Erythroblast (primary cell): ENCODE data around the gene CFAP45.

ENCODE experiments used
- DNase-seq, 2 experiments: peaks; one replicate each; lab custom pipeline; 2025; lab: John Stamatoyannopoulos, UW
- GATA1 ChIP-seq: IDR thresholded peaks from 2 replicates; pipeline ENCODE4 v1.6.1; 2011; ENCODE audit warnings: low read depth, mild to moderate bottlenecking, control low read depth, low read length, moderate library complexity
- POLR2A ChIP-seq: IDR thresholded peaks from 2 replicates; pipeline ENCODE4 v1.6.1; 2011; ENCODE audit warnings: mild to moderate bottlenecking, low read length

Gene CFAP45

DNA sequence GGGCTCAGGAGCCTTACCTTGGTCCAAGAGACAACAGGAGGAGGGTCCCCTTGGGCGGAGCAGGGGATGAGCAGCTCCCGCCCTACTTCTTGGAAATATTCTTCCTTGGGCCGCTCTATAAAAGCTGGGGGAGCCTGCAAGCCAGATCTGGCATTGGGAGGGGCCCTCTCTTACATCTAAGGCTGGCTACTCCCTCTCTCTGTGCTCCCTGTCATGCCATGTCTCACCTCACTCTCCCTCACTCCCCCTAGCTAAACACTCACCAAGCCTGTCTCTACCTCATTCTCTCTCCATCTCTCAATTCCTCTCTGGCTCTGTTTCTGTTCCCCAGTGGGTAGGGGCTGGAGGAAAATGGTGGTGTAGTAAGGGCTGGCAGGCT is 31.8 kb upstream of the CFAP45 start:
- DNase-seq = no peak
- no peak for TF ChIP-seq POLR2A
- TF ChIP-seq GATA1 = no peak

DNA sequence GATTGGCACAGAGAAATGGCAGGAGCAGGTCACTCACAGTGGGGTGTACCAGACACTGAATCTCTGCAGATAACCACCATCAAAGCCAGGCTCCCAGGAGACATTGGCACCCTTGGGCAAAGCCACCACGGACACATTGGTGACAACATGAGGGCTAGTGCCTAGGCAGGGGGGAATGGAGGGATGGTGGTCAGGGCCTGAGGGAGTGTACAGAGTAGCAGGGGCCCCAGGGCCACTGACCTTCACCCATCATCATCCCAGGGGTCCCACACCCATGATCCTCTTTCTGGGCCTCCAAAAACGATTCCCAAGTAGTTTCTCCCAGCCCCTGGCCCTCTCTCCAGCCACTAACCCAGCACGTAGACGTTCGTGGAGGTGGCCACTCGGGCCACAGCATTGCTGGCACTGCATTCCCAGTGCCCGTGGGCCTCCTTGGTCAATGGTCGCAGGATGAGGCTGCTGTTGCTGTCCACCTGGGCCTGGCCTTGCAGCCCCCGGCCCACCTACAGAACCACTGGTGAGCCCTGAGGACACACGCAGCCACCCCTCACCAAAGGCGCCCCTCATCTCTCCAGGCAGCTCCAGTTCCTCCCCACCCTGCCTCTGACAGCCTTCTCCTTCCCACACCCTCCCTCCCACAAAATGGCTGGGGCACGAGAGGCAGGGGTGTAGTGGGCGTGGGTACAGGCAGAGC is 31.3 kb upstream of the CFAP45 start:
- TF ChIP-seq GATA1 (no peak), POLR2A (no peak)
- no peak for DNase-seq

DNA sequence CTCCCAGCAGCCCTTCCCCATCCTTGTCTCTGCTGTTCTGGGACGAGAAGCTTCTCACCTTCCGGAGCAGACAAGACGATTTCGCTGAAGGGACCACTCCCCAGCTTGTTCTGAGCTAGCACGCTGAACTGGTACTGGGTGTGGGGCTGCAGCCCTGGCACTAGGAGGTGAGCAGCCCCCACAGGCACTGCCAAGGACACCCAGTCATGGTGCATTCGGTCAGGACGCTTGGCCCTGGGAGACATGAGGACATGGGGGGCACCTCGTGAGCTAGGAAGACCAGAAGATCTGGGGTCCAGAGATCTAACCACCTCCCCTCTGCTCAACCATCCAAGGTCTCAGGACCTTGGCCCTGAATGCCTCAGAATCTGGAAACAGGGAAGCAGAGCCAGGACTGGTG is 30.7 kb upstream of the CFAP45 start:
- no peak for DNase-seq
- no peak for TF ChIP-seq GATA1
- no peak for TF ChIP-seq POLR2A

DNA sequence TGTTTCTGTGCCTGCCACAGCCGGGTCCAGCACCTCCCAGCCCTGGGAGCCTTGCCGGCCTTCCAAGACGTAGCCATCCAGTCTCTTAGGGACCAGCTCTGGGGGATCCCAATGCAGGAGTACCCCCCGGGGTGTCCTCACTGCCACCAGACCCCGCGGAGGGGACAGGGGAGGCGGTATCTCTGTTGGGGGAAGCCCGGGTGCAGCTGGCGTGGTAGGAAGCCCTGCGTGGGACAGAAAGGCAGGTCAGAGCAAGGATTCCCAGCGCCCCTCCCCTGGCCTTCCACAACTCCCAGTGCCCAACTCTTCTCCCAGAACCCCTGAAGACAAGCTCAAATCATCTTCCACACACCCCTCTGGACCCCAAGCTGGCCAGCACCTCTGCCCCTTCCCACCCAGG is 30.3 kb upstream of the CFAP45 start:
- DNase-seq = no peak
- no peak for TF ChIP-seq GATA1
- no peak for TF ChIP-seq POLR2A

DNA sequence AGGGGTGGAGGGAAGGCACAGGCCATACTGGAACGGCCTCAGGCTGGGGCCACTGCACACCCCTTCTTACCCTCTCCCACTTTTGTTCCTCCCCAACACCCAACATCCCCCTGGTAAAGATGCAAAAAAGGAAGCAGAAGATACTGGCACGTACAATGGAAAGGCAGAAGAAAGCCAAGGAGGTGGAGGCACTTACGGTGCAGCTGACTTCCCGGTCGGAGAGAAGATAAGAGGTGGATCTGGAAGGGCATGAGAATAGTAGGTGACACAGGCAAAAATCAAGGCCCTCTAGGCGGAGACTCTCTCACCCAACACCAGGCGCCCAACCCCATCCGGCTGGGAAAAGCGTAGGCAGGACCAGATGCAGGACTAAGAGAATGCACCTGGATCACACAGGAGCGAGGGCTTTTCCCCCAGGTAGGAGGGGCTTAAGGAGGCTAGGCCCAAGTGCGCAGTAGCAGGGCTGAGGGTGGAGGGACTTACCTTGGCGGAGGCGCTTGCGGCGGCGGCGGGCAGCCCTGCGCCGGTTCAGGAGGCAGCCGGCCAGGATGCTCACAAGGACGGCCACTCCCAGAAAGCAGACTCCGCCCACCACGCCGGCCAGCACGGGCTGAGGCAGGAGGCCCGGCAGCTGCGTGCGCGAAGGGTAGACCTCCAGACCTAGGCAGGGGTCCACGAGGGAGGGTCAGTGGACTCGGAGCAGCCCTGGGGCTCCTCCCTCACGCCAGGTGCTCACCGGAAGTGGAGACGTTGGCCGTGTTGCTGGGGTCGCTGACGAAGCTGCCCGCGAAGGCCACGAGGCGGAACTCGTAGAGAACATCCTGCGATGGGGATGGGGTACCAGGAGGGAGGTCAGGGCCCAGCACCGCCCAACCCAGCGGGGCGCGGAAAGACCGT is 29.4 kb upstream of the CFAP45 start:
- no peak for TF ChIP-seq GATA1
- no peak for TF ChIP-seq POLR2A
- no peak for DNase-seq

DNA sequence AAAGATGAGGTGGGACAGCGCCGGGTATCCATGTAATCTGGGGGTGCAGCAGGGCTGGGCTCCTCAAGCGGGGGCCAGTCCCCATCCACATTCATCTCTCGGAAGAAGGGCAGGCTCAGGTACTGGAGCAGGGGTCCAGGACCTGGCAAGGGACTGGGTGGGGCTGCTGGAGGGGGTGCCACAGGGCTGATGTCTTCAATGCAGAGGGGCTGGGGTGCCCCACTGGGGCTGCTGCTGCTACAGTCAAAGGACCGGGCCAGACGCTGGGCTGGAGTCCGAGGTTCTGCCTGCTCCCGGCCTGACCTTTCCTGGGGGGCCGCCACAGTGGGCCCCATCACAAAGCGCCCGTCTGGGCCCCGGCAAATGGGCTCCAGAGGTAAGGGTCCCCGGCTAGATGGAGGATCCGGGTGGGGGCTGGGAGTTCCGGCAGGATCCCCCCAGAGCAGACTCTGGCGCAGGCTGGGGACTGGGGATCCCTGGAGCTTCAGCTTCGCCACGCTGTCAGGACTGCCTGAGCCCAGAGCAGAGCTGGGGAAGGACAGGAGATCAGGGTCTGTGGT is 28.6 kb upstream of the CFAP45 start:
- DNase-seq = no peak
- TF ChIP-seq POLR2A (no peak), GATA1 (no peak)

DNA sequence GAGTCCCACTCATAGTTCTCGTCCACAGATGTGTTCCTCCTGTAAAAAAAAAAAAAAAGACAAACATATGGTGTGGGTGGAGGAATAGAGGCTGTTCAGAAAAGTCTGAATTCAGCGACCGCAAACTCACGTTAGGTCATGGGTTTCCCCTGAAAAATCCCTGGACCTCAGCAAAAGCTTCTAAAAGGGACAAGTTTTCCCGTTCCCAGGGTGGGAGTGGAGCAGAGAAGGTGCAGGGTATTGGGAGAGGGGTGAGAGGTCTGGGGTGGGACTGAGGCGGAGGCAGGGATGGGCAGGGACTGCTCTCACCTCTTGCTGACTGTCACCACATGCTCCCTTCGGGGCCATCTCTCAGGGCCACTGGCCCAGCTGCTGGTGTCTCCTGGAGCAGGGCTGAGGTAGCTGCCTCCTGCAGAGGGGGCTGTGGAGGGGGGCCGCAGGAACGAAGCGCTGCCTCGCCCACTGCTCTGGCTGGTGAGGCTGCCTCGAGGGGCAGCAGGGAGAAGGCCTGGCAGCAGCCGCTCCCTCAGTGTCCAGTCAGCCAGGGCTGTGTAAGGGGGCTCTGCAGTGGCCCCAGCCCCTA is 28.0 kb upstream of the CFAP45 start:
- no peak for DNase-seq

DNA sequence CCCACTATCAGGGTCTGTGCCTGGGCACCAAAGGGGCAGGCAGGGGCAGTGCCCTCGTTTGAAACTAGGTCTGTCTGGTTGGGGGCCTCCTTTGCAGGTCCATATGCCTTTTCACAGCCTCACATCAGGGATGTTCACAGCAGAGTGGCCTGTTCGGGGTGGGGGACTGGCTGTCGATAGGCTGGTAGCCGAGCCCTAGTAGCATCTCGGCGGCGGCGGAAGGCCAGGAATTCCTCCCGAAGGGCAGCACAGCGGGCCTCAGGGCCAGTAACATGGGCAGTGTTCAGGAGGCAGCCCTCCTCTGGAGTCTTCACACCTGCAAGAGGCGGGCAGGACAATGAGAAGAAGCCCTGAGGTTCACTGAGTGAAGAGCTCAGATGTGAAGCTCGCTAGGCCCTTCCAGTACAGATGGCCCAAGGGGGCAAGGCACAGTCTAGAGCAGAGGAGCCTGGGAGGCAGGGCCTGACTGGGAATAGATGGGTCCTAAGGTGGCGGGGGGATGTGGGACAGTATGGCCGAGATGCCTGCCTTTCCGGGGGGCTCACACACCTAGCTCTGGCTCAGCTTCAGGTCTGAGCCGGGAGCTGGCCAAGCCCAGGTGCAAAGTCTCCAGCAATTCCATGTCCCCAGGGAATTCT is 27.4 kb upstream of the CFAP45 start:
- DNase-seq = no peak
- no peak for TF ChIP-seq POLR2A
- no peak for TF ChIP-seq GATA1

More for the DNA sequence above, 28.0 kb upstream of the CFAP45 start:
- TF ChIP-seq GATA1 (no peak), POLR2A (no peak)

DNA sequence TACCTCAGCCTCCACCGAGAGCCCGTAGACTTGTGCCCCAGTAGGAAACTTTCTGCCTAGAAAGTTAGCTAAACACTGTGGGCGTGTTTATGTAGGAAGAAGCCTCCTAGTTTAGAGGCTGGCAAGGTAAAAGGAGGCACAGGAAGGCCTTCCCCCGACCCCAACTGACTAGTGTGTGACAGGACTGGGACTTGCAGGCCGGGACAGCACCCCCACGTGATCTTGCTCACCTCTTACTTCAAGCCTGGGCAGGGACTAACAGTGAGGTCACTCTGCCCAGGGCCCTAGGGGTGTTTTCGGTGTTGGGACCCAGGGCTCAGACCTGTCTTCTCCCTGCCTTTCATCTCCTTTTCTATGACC is 25.7 kb upstream of the CFAP45 start:
- TF ChIP-seq GATA1 (no peak), POLR2A (no peak)
- DNase-seq = no peak

DNA sequence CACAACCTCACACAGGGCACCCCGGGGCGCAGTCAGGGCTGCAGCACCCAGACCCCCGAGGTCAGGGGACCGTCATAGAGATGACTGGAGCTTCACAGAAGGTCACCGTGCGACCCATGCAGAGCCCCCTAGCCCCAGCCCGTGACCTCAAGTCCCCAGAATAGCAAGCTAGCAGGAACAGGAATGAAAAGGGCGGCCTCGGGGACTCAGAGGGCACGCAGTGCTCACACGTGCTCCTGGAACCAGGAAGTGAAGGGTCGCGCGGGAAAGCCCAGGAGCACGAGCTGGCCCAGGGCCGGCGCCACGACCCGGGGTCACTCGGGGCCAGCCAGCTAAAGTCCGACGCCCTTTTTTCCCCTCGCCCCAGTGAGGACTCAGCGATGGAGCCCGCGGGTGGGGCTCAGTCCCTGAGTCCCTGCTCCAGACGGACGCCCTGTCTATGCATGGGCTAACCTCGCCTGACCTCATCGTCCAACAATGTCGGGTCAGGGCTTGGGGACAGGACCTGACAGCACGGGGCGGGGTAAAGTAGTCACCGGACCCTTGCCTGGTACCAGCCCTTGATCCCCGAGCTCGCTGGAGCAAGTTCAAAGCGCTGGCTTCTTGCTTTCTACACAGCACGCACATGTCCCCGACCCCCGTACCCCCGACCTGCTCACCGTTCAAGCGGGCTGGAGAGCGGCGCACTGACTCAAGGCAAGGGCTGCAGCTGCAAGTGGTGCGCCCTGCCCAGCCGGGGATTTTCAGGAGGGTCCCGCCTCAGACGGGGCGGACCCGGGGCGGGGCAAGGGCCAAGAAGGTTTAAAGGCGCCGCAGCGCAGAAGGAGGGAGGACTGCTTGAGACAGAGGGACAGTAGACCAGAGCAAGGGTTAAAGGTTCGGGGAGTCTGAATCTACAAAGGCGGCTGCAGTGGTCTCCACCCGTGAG is 25.1 kb upstream of the CFAP45 start, which contains the start of gene TAGLN2:
Gene TAGLN2 (minus strand): TSS at position 717 of the 928 bp plus-strand sequence. CDS start 4,998 bp downstream, outside the sequence.
- TF ChIP-seq GATA1 = no peak
- TF ChIP-seq POLR2A = peak; percentile 98
- peak; percentile 88 to 89 for DNase-seq

DNA sequence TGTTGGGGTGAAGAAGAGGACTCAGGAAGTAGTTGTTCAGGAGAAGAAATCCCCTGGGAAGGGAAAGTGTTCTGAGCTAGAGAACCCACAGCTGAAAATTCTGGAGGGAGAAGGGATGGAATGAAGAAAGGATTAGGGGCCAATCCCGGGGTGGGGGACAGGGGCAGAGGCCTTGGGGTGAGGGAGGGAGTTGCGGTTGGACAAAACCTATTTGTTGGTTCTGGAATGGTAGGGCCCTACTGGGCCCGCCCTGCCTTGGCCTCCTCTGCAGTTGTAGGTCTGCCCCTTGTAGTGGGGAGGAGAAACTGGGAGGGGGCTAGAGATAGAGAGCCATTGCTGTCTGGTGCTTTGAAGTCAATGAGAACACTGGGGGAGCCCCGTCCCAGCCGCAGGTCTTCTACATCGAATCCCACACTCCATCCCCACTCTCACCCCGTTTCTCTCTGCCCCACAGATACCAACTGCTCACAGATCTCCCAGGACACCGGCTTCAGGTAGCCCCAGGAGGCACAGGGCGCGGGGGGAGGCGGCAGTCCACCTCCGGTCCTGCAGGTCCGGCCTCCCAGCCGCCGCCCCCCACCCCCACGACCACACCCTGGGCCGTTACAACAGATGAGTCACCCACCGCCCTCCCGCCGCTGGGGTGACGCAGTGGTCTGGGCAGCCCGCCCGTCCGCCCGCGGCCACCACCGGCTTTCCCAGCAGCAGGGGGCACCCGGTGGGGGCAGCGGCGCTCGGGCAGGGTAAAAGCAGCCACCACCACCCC is 24.2 kb upstream of the CFAP45 start:
- TF ChIP-seq GATA1 (no peak), POLR2A (no peak)
- peak; percentile 89 to 93 for DNase-seq
